NCI-H82 (cell line): ENCODE data around the gene SHANK1.
"Not testable (repeated sequence)": the region's sequence is repeated elsewhere in the genome, so short reads cannot be mapped to it uniquely, and the experiment has no call there.

Experiments used
- DNase-seq: peaks from one replicate; lab custom pipeline; 2025; lab: John Stamatoyannopoulos, UW

The SHANK1 gene

GRCh38 chr19:50719566-50719965 lies at the start of gene SHANK1:
SHANK1 (minus strand) TSS chr19:50719802; CDS start chr19:50716919, 2,883 bp downstream.
- DNase-seq, result no peak

GRCh38 chr19:50768277-50768676 lies 48.7 kb upstream of the SHANK1 start:
- no peak for DNase-seq

- not testable (repeated sequence) for DNase-seq
These were observed 47.7 kb upstream of the SHANK1 start for GRCh38 chr19:50767263-50767662.

- DNase-seq, result not testable (repeated sequence)
These were observed 47.1 kb upstream of the SHANK1 start for GRCh38 chr19:50766746-50767145.

- no peak for DNase-seq
These were observed 44.8 kb upstream of the SHANK1 start for GRCh38 chr19:50764409-50764808.

GRCh38 chr19:50763521-50763920 lies 43.9 kb upstream of the SHANK1 start:
- DNase-seq, result not testable (repeated sequence)

- not testable (repeated sequence) for DNase-seq
These were observed 41.9 kb upstream of the SHANK1 start for GRCh38 chr19:50761501-50761900.

- DNase-seq, result peak; percentile 45
These were observed 40.3 kb upstream of the SHANK1 start for GRCh38 chr19:50759886-50760285.

GRCh38 chr19:50759076-50759475 lies 39.5 kb upstream of the SHANK1 start:
- not testable (repeated sequence) for DNase-seq

- DNase-seq, result not testable (repeated sequence)
These were observed 38.0 kb upstream of the SHANK1 start for GRCh38 chr19:50757624-50758023.

GRCh38 chr19:50756244-50756643 lies 36.6 kb upstream of the SHANK1 start:
- DNase-seq, result not testable (repeated sequence)

GRCh38 chr19:50753879-50754278 lies 34.3 kb upstream of the SHANK1 start:
- no peak for DNase-seq

- DNase-seq, result no peak
These were observed 30.4 kb upstream of the SHANK1 start for GRCh38 chr19:50750010-50750409.

- no peak for DNase-seq
These were observed 29.9 kb upstream of the SHANK1 start for GRCh38 chr19:50749490-50749889.

- not testable (repeated sequence) for DNase-seq
These were observed 27.5 kb upstream of the SHANK1 start for GRCh38 chr19:50747141-50747540.

GRCh38 chr19:50745221-50745620 lies 25.6 kb upstream of the SHANK1 start:
- no peak for DNase-seq

- no peak for DNase-seq
These were observed 23.9 kb upstream of the SHANK1 start for GRCh38 chr19:50743537-50743936.

GRCh38 chr19:50741179-50741933 lies 21.8 kb upstream of the SHANK1 start:
- DNase-seq, result no peak

- DNase-seq, result peak; percentile 17
These were observed 20.4 kb upstream of the SHANK1 start for GRCh38 chr19:50739914-50740426.

- no peak for DNase-seq
These were observed 19.7 kb upstream of the SHANK1 start for GRCh38 chr19:50739132-50739913.

GRCh38 chr19:50736338-50736737 lies 16.7 kb upstream of the SHANK1 start:
- no peak for DNase-seq

- DNase-seq, result no peak
These were observed 16.3 kb upstream of the SHANK1 start for GRCh38 chr19:50735869-50736268.

- DNase-seq, result no peak
These were observed 10.3 kb upstream of the SHANK1 start for GRCh38 chr19:50729894-50730293.
